HG03060 (cell line): ENCODE measurements around the gene SCN2A.

Experiments used
- ATAC-seq: cut with Tn5 transposase; IDR thresholded peaks from one replicate; pipeline ENCODE4 v1.9.1; 2021; ENCODE audit warnings: low read depth, moderate number of reproducible peaks; ENCODE audit not compliant: unreplicated experiment

Gene SCN2A

GRCh38 chr2:165407466-165407865 lies 168.3 kb downstream of the SCN2A start:
- no peak for ATAC-seq

- no peak for ATAC-seq
Measured at GRCh38 chr2:165408186-165408585, 169.0 kb downstream of the SCN2A start.

GRCh38 chr2:165410276-165410675 lies 171.1 kb downstream of the SCN2A start:
- ATAC-seq: no peak

- ATAC-seq: no peak
Measured at GRCh38 chr2:165414187-165414586, 175.0 kb downstream of the SCN2A start.

- no peak for ATAC-seq
Measured at GRCh38 chr2:165417009-165417408, 177.8 kb downstream of the SCN2A start.

- no peak for ATAC-seq
Measured at GRCh38 chr2:165420231-165420630, 181.0 kb downstream of the SCN2A start.

- no peak for ATAC-seq
Measured at GRCh38 chr2:165423081-165423480, 183.9 kb downstream of the SCN2A start.

- ATAC-seq: no peak
Measured at GRCh38 chr2:165425556-165425955, 186.3 kb downstream of the SCN2A start.

- ATAC-seq: no peak
Measured at GRCh38 chr2:165427686-165428085, 188.5 kb downstream of the SCN2A start.

GRCh38 chr2:165428926-165429325 lies 189.7 kb downstream of the SCN2A start:
- ATAC-seq: no peak

- ATAC-seq: no peak
Measured at GRCh38 chr2:165431014-165431413, 191.8 kb downstream of the SCN2A start.

GRCh38 chr2:165432234-165432966 lies 193.2 kb downstream of the SCN2A start:
- ATAC-seq: no peak

GRCh38 chr2:165434865-165435496 lies 195.8 kb downstream of the SCN2A start:
- ATAC-seq: no peak

- ATAC-seq: no peak
Measured at GRCh38 chr2:165435611-165436010, 196.4 kb downstream of the SCN2A start.

- ATAC-seq: no peak
Measured at GRCh38 chr2:165436559-165436958, 197.3 kb downstream of the SCN2A start.

- ATAC-seq: no peak
Measured at GRCh38 chr2:165440367-165440766, 201.2 kb downstream of the SCN2A start.
